ENCODE measurements around the gene EHD1. TPM values are rescaled to one million over a fixed set of nuclear protein-coding genes. Genes with fewer than 3 reads are reported as not detected.
"Not testable (repeated sequence)": the region's sequence is repeated elsewhere in the genome, so short reads cannot be mapped to it uniquely, and the experiment has no call there.

Gene EHD1
- polyA plus RNA-seq, 1 donor: 105 TPM

DNA sequence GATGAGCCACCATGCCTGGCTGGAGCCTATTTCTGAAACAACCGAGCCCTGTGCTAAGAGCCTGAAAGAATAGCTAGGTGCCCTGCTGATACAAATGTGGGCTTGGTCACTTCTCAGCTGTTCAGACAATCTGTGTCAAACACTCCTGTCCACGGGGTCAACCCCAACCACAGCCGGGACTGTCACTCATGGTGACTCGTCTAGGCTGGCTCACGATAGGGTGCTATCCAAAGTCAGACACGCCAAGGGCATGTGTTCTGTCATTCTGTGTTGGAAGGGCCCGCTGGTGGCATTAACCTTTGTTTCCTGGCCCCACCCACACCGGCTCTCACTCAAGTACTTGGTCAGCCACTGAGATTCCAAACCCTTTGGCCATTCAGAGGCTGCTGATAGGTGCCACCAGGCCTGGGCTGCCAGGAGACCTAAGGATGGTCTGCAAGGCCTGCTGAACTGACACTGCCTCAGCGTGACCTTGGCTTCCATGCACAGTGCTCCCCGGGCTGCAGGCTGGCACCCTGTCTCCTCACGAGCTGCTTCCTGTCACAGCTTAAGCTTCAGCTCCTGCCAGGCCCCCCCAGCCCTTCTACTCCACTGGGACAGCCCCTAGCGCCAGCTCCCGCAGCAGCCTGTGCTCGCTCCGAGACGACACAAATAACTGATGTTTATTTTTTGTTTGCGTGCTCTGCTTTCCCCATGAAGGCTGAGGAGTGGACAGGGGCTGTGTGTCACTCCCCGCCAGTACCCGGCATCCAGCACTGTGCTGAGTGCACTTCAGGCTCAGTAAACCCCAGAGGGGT lies 19.8 kb downstream of the EHD1 start:
- DNase-seq (ENCODE audit: low read depth): no peak

DNA sequence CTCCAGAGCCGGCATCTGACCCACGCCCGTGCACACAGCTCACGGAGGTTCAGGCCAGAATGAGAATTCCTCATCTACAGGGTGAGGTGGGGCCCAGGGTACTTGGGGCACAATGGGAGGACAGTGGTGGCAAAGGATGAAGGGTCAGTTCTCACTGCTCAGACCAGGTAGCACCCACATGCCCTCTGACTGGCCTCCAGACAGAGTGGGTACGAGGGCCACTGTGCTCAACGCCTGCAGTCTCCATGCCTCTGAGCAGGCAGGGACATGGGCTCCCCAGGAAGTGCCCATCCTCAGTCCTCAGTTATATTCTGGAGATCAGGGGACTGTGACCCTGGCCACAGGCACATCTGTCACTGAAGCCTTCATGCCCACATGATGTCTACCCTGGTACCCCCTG lies 20.9 kb downstream of the EHD1 start:
- no peak for DNase-seq (ENCODE audit: low read depth)

DNA sequence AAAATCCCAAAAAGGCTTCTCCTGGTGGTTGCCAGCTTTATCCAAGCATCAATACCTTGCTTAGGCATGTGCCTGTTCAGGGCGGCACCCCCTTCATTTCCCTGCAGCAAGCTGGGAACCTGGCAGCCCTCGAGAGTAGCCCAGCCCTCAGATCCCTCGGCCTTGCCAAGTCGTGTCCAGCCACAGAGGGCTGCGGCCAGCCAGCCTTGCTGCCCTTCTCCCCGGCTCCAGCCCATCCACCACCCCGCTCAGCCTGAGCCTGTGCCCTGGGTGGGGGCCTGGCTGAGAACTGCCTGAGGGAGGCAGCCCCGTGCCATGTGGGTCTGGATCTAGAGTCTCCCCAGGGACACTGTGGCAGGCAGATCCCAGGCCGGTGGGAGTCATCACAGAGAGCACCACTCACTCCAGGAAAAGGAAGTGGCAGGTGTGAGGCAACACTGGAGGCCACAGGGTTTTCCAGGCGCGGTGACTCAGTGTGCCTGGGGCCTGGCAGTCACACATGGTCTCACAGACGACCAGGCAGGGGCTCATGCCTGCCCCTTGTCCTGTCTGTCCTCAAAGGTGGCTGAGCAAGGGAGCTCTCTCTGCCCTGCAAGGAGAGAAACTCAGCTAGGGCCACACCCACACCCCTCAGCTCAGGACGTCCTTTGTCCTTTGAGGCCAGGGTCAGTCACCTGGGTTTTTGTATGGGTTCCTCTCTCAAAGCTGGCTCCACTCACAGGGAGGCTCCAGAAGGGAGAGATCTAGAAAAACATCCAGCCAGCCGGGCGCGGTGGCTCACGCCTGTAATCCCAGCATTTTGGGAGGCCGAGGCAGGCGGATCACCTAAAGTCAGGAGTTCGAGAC lies 21.8 kb downstream of the EHD1 start:
- DNase-seq (ENCODE audit: low read depth): no peak

DNA sequence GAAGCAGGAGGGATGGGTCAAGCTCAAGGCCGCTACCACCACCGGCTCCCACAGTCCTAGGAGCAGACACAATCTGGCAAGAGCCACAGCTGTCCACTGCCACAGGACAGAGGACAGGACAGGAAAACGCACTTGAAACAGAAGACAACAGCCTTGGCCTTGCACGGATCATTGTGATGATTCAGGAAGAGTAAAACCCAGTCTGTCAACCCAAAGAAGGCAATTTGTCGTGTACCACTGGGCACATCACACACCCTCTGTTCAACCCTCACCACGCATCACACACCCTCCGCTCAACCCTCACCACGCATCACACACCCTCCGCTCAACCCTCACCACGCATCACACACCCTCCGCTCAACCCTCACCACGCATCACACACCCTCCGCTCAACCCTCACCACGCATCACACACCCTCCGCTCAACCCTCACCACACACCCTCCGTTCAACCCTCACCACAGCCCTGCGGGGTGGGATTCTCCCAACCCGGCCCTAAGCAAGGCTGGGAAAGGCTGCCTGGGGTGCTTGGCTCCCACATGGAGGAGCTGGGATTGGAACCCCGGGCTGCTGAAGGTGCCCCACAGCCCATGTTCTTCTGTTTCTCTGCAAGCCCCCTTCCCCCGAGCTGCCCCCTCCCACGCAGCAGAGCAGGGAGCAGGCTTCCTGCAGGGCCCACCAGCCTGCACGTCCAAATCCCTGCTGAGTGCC lies 22.7 kb downstream of the EHD1 start:
- DNase-seq (ENCODE audit: low read depth): no peak

DNA sequence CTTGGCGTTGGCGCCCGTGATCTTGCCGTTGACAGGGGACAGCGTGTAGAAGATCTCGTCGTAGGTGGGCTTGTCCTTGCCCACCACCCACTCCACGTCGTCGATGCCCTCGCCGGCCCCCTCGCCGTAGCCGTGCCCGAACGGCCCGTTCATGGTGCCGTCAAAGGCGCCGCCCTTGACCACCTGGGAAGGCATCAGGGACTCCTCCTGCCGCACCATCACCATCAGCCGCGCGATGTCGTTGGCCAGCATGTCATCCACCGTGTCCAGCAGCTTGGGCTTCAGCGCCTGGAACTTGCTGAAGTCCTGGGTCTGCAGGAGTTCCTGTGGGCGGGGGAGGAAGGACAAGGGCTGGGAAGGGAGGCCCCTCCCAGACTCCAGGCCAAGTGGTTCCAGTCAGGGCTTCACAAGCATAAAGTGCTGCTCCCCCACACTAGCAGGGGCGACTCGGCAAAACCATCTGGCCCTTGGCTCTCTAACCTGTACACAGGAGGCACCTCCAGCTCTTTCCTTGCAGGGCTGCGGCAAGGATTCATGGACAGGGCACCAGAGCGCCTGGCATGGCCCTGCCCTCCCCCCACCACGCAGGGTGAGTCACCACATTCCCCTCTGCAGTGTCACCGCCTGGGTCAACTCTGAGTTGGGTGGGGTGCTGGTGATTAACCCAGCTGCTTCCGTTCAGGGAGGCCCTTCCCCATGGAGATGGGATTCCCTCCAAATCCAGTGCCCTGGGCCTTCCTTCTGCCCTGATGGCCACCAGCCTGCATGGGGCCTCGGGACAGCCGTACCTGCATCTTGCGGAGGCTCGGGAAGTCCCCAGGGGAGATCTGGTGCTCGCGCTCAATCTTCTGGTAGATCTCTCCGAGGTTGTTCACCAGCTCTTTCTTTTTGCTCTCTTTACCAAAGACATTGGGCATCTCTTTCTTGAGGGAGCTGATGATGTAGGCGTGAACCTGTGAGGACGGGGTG lies 23.6 kb downstream of the EHD1 start:
- no peak for DNase-seq (ENCODE audit: low read depth)

DNA sequence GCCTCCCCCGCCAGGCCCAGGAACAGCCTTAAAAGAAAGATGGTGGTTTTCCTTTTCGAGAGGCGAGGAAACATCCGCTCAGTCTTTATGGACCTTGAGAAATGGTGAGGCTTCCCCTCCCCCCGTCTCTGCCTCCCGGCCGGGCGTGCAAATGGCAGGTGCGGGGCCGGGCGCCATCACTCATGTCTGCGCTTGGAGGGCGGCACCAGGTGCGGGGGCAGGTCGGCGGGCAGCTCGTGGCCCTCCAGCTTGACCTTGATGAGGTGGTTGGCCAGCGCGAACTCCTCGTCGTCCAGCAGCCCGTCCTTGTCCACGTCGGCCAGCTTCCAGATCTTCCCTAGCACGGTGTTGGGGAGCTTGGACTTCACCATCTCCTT lies 24.3 kb downstream of the EHD1 start:
- no peak for DNase-seq (ENCODE audit: low read depth)

DNA sequence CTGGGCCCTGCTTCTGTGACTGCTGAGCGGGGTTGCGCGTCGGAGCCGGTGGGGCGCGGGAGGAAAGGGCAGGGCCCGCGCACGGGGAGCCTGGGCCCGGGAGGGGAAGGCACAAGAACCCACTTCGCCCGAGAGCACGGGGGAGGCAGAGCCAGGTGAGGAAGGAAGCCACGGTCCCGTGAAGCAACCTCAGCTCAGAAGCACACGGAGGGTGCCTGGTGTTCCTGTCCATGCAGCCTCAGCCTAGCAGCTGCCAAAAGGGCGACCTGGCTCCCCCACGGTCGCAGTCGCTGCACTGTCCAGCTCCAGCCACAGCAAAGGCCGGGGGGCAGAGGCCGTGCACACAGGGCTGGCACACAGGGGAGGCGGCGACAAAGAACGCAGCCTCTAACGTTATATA lies 24.7 kb downstream of the EHD1 start:
- no peak for DNase-seq (ENCODE audit: low read depth)

DNA sequence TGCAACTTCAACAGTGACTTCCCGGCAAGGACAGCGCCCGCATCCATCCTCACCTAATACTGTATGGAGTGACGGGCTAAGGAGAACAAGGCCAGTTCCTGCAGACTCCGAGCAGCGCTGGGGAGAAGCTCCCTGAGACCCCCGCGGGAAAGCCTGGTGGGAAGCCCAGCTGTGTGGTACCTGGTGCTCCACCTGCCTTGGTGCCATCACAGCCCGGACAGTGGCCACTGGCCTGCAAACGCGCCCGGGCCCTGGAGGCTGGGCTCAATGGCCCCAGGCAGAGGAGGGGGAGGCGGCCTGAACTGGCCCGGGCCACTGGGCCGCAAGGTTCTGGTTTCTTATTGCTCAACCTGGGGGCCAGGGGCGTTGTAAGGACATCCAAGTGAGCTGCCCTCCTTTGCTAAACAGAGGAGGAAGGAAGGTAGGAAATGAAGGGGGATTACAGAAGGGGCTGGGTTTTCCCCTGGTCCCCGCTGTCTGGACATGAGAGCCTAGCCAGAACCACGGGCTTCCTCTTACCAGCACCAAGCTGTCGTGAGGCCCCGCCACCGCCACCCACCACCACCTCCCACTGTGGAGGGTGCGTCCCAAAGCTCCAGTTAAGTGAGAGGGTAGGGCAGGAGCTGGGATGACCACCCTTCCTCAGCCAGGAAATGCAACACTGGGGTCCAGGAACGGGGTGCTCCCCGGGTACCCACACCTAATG lies 25.5 kb downstream of the EHD1 start:
- no peak for DNase-seq (ENCODE audit: low read depth)

DNA sequence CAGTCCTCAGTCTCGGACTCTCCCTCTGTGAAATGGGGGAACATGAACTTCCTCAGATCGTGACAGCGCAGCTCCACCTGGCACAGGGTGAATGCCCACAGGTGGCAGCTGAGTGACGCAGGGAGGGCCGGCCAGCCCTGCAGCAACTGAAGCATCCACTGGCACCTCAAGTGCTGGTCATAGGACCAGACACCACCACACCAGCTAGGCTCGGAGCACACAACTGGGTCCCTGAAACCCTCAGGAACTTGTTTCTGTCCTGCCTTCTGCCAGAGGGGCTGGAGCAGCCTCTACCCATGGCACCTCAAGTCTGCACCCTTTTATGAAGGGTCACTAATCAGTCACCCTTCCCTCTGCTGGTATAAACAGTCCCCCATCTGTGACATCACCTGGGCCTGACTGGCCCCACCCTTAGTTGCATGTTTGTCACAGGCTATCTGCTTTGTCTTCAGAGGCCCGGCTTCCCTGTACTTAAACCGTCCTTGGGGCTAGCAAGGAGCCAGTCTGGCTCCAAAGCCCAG lies 26.5 kb downstream of the EHD1 start:
- DNase-seq (ENCODE audit: low read depth): no peak

DNA sequence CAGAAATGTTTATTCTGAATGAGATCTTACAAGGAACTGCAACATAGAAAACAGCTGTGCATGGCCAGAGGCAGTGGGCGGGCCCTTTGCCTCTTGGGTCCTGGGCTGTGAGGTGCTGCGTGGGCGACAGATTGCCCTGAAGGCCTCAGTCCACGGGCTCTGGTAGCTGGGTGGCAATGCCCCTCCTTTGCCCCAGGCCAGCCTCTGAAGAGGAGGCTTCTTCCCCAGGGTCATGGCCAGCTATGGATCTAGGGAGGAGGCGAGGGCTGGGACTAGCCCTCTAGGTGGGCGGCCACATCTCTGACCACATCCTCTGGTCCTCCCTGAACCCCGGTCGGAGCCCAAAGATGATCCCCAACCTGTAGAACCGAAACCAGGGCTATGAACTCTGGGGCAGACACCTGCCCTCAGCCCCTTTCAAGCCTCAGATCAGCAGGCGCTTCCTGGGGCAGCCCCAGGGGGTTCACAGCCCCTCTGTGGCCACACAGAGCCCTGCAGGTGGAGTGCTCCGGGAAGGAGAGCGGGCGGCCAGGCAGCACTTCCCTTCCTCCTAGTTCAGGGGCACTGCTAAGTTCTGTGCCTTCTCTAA lies 27.3 kb downstream of the EHD1 start:
- no peak for DNase-seq (ENCODE audit: low read depth)

DNA sequence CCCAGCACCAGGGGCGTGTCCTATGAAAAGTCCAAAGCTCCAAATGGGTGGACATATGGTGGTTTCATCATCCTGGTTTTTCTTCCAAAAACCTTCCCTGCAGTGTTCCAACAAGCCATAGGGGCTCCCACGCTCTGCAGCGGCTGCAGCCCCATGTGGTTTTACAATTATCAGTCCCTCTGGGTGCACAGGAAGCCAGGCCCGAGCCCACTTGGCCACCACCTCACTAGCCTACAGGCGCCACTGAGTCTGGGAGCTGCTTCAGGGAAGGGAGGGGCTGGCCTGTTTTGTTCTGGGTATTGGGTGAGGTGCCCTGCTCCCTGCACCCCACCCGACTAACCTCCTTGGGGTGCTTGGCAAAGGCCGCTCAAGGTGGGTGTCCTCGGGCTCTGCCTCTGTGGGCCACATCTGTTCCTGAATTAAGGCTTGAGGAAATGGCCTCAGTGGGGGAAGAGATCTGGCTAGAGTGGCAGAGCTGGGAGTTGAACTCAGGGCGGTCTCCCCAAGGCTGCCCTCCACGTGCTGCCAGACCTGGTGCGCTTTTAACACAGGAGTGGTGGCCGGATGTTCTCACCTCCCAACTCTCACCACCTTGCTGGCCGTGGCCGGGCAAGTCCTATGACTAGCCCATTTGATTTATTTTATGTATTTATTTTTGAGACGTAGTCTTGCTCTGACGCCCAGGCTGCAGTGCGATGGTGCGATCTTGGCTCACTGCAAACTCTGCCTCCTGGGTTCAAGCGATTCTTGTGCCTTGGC lies 28.6 kb downstream of the EHD1 start:
- no peak for DNase-seq (ENCODE audit: low read depth)

DNA sequence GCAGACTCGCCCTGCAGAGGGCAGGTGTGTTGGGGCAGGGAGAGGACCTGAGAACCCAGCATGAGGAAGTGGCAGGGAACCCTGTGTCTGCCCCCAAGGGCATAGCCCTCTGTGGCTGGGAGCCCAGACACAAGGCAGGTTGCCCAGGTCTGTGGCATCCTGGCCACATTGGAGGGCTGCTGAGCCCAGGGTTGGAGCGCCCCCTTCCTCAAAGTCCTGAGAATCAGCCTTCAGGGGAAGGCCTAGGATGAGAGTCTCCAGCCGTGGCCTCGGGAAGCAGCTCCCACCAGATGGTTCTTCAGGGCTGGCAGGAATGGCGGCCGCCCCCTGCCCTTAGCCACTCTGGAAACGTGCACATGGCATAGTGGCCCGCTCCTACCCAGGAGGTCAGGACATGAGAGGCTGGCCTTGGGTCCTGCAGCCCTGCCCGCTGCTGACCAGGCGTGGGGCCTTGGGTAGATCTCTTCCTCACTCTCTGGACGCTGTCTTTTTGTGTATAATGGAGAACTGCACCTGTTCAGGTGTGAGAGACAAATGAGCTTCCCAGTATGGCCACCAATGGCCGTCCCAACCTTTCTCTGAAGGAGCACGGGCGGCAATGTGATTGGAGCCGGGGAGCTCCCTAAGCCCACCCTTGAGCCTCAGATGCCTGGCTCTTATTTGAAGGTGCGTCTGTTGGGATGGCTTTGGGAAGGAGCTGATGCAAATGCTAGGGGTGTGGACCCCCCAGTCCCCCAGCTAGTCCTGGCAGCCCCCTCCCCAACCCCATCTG lies 29.4 kb downstream of the EHD1 start:
- no peak for DNase-seq (ENCODE audit: low read depth)

DNA sequence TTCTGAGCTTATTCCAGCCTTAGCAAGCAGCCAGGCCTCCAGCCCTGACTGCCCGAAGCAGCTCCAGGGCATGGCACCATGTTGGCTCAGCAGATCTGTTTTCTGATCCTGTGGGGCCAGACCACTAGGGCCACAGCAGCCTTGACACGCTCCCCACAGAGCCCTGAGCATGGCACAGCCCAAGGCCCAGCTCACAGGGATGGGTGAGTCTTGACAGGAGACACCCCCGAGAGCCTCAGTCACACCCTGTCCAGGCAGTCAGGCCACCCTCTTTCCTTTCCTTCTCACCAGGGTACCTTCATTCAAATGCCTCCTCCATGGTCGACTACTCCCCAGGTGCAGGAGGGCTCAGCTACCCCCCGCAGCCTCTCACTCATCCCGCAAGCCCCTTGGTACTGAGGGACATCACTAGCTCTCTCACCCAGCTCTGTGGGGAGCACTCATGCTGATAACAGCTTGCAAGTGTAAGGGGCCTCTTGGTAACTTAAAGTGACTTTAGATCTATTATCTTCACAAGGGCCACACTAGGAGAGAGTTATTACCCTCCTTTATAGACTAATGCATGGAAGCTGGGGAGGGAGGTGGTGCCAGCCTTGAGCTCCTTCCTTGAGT lies 30.1 kb downstream of the EHD1 start:
- DNase-seq (ENCODE audit: low read depth): no peak

DNA sequence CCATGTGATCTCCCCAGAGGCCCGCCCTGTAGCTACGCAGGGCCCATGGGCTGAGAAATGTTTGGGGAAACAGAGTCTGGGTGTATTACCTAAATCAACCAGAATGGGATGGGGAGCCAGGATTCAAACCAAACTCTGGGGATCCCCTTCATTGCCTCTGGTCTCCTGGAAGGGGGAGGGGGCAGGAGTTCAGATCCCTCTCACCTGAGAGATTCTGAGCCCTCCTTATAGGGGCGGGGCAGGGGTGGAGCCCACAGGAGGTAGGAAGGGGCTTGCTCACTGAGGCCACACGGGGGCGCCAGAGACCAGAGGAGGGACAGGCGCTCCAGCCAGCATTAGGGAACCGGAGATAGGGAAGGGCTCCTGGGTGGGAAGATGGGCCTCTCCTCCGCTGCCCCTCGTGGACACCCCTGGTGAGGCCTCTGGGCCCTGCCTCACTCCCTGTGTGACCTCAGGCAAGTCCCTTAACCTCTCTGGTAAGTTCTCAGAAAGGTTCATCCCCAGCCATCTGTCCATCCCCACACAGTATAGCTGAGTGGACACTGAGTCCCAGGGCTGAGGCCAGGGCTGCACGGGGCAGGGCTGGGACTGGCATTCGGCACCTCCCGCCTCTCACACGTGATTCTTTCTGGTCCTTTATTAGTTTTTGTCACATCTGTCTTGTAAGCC lies 31.3 kb downstream of the EHD1 start:
- peak; percentile 54 for DNase-seq (ENCODE audit: low read depth)

DNA sequence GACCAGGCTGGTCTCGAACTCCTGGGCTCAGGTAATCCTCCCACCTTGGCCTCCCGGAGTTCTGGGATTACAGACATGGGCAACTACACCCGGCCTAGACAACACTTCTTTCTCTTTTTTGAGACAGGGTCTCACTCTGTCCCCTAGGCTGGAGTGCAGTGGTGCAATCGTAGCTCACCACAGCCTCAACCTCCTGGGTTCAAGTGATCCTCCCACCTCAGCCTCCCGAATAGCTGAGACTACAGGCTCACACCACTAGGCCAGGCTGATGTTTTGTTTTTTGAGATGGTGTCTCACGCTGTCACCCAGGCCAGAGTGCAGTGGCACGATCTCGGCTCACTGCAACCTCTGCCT lies 32.7 kb downstream of the EHD1 start:
- not testable (repeated sequence) for DNase-seq (ENCODE audit: low read depth)

DNA sequence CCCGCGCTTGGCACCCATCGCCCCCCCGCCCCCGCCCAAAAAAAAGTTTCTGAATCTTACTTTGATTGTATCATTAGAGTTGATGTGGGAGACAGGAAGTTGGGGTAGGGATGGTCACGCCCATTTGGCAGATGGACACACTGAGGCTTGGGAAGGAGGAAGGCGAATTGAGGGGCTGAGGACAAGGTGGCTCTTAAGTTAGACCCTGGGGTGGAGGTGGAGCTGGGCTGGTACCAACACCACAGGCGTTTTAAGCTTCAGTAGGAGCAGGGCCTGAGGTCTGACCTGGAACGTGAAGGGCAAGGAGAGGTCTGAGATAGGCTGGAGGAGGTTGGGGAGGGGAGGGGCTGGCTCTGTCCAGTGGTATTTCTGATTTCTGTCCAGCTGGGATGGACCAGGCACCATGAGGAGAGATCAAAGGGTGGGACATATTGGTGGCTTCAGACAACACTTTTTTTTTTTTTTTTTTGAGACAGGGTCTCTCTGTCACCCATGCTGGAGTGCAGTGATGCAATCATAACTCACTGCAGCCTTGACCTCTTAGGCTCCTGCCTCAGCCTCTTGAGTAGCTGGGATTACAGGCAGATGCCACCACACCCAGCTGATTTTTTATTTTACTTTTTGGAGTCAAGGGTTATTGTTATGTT lies 33.2 kb downstream of the EHD1 start:
- DNase-seq (ENCODE audit: low read depth): no peak

Measured in forelimb muscle (tissue), 1 donor.